GM12801 (cell line): Measurements from ENCODE around the gene GPR152.

Experiments
- TF ChIP-seq, protein P1 (sequence below): IDR thresholded peaks from one replicate; pipeline ENCODE4 v1.5.1; 2011; ENCODE audit warnings: control low read depth; ENCODE audit not compliant: insufficient read length; ENCODE audit errors: extremely low read depth

GPR152 gene

DNA sequence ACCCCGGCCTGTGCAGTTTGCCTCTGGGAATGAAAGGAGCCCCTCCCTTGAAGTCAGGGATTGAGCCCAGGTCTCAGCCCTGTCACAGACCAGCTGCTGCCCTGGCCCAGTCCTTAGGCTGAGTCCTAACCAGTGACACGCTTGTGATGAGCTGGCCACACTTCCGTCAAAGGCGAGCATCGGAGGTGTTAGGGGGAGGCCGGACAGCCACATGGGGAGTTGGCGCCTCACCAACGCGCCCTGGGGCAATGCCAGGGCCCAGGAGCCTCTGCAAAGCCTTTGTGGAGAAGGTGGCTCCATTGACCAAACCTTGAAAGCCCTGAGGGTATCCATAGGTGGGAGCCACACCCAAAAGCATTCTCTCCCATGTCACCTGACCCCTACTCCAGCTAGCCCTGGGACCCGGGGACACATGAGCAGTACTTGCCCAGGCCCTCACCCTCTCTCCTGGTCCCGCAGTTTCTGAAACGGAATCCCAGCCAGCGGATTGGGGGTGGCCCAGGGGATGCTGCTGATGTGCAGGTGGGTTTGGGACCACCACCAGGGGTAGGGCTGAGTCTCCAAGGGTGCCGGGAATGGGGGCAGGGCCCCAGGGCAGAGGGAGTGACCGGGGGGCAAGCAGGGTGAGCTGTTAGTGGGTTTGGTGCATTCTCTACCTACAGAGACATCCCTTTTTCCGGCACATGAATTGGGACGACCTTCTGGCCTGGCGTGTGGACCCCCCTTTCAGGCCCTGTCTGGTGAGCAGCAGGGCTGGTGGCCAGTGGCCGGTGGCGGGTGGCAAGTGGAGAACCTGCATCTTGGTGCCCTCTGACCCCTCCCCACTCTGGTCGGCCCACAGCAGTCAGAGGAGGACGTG, 18.8 kb downstream of the GPR152 start:
- TF ChIP-seq, protein P1, sequence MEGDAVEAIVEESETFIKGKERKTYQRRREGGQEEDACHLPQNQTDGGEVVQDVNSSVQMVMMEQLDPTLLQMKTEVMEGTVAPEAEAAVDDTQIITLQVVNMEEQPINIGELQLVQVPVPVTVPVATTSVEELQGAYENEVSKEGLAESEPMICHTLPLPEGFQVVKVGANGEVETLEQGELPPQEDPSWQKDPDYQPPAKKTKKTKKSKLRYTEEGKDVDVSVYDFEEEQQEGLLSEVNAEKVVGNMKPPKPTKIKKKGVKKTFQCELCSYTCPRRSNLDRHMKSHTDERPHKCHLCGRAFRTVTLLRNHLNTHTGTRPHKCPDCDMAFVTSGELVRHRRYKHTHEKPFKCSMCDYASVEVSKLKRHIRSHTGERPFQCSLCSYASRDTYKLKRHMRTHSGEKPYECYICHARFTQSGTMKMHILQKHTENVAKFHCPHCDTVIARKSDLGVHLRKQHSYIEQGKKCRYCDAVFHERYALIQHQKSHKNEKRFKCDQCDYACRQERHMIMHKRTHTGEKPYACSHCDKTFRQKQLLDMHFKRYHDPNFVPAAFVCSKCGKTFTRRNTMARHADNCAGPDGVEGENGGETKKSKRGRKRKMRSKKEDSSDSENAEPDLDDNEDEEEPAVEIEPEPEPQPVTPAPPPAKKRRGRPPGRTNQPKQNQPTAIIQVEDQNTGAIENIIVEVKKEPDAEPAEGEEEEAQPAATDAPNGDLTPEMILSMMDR = no peak

DNA sequence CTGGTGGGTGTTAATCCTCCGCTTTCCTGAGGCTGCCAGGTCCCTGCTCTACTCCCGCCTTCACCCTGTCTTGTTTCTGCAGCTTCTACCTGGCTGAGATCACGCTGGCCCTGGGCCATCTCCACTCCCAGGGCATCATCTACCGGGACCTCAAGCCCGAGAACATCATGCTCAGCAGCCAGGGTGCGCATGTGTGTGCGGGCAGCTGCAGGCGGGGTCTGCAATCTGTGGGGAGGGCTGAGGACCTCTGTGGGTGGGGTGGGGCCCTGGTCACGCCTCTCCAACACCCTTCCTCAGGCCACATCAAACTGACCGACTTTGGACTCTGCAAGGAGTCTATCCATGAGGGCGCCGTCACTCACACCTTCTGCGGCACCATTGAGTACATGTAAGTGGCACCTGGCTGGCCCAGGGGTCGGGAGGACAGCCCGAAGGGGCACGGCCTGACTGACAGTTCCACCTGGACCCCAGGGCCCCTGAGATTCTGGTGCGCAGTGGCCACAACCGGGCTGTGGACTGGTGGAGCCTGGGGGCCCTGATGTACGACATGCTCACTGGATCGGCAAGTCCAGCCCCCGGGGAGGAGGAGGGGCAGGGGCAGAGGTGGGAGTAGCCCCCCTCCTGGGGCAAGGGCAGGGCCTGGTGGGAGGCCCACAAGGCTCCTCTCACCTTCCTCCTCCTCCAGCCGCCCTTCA, 19.7 kb downstream of the GPR152 start:
- TF ChIP-seq, protein P1 = no peak

DNA sequence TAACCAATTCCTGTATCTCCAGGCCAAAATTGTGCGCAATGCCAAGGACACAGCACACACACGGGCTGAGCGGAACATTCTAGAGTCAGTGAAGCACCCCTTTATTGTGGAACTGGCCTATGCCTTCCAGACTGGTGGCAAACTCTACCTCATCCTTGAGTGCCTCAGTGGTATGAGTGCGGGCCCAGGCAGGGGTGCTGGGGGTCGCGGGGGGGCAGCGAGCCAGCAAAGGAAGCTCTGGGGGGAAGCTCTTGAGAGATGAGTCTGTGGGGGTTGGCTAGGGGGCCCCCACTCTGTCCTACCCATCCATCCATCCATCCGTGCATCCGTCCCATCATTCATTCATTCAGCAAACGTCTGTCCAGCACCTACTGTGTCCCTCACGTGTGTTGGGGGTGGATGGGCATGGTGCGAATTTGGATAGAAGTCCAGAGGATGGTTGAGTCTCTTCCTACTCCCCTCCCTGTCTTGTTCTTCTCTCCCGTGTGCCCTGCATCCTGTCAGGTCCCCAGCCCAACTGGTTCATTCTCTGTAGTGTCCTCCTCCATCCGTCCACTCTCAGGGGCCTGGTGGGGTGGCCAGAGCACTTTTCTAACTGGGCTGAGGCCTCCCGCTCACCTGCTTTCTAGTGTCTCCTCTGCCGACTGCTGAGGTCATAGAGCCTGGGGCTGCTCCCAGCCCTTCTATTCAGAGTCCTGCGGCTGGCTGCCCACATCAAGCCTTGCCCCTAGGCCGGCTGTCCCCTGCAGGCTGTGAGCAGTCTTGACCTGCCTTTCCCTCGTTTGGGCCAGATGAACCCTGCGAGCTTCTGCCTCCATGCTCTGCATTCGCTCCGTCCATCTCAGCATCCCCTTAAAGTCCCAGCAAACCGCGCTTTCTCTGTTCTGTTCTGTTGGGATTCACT, 20.9 kb downstream of the GPR152 start:
- TF ChIP-seq, protein P1 = no peak

DNA sequence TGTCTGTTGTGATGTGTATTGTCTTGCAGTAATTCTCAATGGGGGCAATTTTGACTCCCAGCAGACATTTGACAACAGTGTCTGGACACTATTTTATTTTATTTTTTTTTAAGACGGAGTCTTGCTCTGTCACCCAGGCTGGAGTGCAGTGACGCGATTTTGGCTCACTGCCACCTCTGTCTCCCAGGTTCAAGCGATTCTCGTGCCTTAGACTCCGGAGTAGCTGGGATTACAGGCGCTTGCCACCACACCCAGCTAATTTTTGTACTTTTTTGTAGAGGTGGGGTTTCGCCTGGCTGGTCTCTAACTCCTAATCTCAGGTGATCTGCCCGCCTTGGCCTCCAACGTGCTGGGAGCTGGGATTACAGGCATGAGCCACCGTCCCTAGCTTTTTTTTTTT, 22.8 kb downstream of the GPR152 start:
- TF ChIP-seq, protein P1 = no peak

DNA sequence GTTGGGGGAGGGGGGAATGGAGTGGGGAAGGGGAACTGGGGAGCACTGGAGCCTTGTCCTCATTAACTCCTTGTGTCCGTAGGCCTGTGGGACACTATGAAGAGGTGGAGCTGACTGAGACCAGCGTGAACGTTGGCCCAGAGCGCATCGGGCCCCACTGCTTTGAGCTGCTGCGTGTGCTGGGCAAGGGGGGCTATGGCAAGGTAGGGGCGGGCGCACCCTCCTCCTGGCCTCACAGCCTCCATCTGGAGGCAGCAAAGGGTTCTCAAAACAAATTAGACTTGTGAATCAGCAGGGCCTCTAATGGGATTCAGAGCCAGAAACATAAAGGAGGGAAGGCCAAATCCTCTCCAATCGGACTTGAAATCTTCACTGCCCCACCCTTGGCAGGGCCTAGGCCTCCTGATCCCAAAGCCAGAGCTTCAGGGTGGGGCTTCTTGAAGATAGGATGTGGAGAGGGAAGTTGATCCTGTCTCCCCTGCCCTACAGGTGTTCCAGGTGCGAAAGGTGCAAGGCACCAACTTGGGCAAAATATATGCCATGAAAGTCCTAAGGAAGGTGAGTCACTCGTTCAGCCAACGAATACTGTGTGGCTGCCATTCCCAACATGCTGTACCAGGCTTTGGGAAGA, 23.4 kb downstream of the GPR152 start:
- TF ChIP-seq, protein P1 = no peak

DNA sequence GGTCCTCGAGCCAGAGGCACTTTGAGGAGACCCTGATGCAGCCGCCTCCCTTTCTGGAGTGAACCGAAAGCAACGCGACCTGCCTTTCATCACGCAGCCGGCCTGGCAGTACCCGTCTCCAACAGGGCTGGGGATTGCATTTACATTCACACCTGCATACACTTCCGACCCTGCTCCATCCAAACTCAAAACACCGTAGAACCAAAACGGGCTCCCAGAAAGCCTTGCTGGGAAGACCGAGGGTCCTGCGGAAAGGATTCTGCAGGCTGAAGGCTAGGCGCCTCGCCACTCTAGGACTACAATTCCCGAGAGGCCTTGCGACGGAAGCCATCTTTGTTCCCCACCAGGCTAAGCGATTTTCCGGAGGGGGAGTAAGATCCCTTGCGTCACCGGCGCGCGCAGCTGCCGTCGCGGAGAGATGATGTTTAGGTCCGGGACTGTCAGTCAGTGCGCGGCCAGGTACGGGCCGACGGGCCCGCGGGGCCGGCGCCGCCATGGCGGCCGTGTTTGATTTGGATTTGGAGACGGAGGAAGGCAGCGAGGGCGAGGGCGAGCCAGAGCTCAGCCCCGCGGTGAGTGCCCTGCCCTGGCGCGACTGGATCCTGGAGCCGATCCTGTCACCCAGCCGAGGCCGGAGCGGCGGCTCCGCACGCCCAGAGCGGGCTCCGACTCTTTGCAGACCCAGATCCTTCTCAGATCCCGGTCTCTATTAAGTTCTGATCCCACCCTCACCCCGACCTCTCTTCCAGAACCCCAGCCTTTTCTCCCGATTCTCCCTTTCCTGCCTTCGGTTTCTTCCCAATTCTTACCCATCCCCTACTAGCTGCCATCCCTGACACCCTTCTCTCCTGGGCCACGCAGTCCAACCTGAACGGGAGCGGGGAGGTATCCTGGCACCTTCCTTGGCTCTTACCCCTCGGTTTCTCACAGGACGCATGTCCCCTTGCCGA, 24.2 kb downstream of the GPR152 start, which contains the start of gene RPS6KB2:
Gene RPS6KB2, plus strand, starts transcription at position 443 of the 950 bp plus-strand sequence. Its CDS starts 52 bp downstream, at position 495.
- TF ChIP-seq, protein P1 = no peak
